ENCODE data around the gene ATRNL1. TPM values are rescaled to one million over a fixed set of nuclear protein-coding genes. Genes with fewer than 3 reads are reported as not detected.
"Not testable (repeated sequence)": the region's sequence is repeated elsewhere in the genome, so short reads cannot be mapped to it uniquely, and the experiment has no call there.

Gene ATRNL1
- total and polyA plus RNA-seq, 2 experiments from 2014 or later: 5.9 to 17.4 TPM

- no peak overlapping the region for H3K27ac ChIP-seq
- H2AFZ ChIP-seq: no peak overlapping the region
- no peak overlapping the region for H3K4me2 ChIP-seq
- no peak for DNase-seq (ENCODE audit: low spot score)
- H3K4me3 ChIP-seq: no peak overlapping the region
- H4K20me1 ChIP-seq (ENCODE audit: insufficient read depth, poor library complexity, severe bottlenecking): no peaks in the 10 kb centered on the region
- H3K9me3 ChIP-seq (ENCODE audit: low read depth): no peaks in the 10 kb centered on the region
- WGBS (ENCODE audit: low lambda C conversion rate, missing lambda C conversion rate): 87% methylated on average over 2 of the region's 2 CpGs
- no peaks in the 10 kb centered on the region for H3K4me1 ChIP-seq (ENCODE audit: insufficient read depth)
- no peaks in the 10 kb centered on the region for H3K9me2 ChIP-seq (replicated peaks; ENCODE audit: insufficient read depth)
- no peaks in the 10 kb centered on the region for H3K27me3 ChIP-seq
- no peak for TF ChIP-seq EZH2 (IDR thresholded peaks at IDR 0.05; ENCODE audit: borderline replicate concordance)
- no peak for TF ChIP-seq CTCF (IDR thresholded peaks at IDR 0.05; ENCODE audit: poor library complexity)
- TF ChIP-seq EZH2phosphoT487 (IDR thresholded peaks at IDR 0.05; ENCODE audit: low read depth, severe bottlenecking, unreplicated experiment): no peak
- no peaks in the 10 kb centered on the region for H3K79me2 ChIP-seq
- no peaks in the 10 kb centered on the region for H3K36me3 ChIP-seq (replicated peaks; ENCODE audit: insufficient read depth, low read depth)
Observed at GRCh38 chr10:115167751-115168150, 74.6 kb downstream of the ATRNL1 start.

GRCh38 chr10:115171392-115171960, 78.3 kb downstream of the ATRNL1 start:
- peak; percentile 11 for DNase-seq (ENCODE audit: low spot score)

GRCh38 chr10:115173915-115174443, 80.8 kb downstream of the ATRNL1 start:
- H3K4me3 ChIP-seq: no peak overlapping the region

More at GRCh38 chr10:115171392-115171960, 78.3 kb downstream of the ATRNL1 start:
- TF ChIP-seq EZH2 (IDR thresholded peaks at IDR 0.05; ENCODE audit: borderline replicate concordance) (no peak), CTCF (IDR thresholded peaks at IDR 0.05; ENCODE audit: poor library complexity) (peak; percentile 60), EZH2phosphoT487 (IDR thresholded peaks at IDR 0.05; ENCODE audit: low read depth, severe bottlenecking, unreplicated experiment) (no peak)
- Histone ChIP-seq H3K4me3 (no peak overlapping the region), H3K27ac (no peak overlapping the region), H3K4me1 (ENCODE audit: insufficient read depth) (no peaks in the 10 kb centered on the region), H3K79me2 (no peaks in the 10 kb centered on the region), H3K27me3 (no peaks in the 10 kb centered on the region), H3K9me2 (replicated peaks; ENCODE audit: insufficient read depth) (no peaks in the 10 kb centered on the region), H3K4me2 (no peak overlapping the region), H3K36me3 (replicated peaks; ENCODE audit: insufficient read depth, low read depth) (no peaks in the 10 kb centered on the region), H2AFZ (no peak overlapping the region), H4K20me1 (ENCODE audit: insufficient read depth, poor library complexity, severe bottlenecking) (no peaks in the 10 kb centered on the region), H3K9me3 (ENCODE audit: low read depth) (no peaks in the 10 kb centered on the region)
- WGBS (ENCODE audit: low lambda C conversion rate, missing lambda C conversion rate): 0% methylated on average over 1 of the region's 1 CpG

GRCh38 chr10:115207276-115207675, 114.1 kb downstream of the ATRNL1 start:
- H3K36me3 ChIP-seq (replicated peaks; ENCODE audit: insufficient read depth, low read depth); H4K20me1 ChIP-seq (ENCODE audit: insufficient read depth, poor library complexity, severe bottlenecking); H2AFZ ChIP-seq; H3K79me2 ChIP-seq; H3K27ac ChIP-seq; H3K27me3 ChIP-seq; H3K4me2 ChIP-seq; H3K9me3 ChIP-seq (ENCODE audit: low read depth); H3K9me2 ChIP-seq (replicated peaks; ENCODE audit: insufficient read depth); H3K4me3 ChIP-seq; DNase-seq (ENCODE audit: low spot score); H3K4me1 ChIP-seq (ENCODE audit: insufficient read depth): not testable (repeated sequence)
- 100% methylated on average over 2 of the region's 2 CpGs for WGBS (ENCODE audit: low lambda C conversion rate, missing lambda C conversion rate)

More at GRCh38 chr10:115173915-115174443, 80.8 kb downstream of the ATRNL1 start:
- no peak for TF ChIP-seq EZH2phosphoT487 (IDR thresholded peaks at IDR 0.05; ENCODE audit: low read depth, severe bottlenecking, unreplicated experiment)
- TF ChIP-seq CTCF (IDR thresholded peaks at IDR 0.05; ENCODE audit: poor library complexity): no peak
- no peak for TF ChIP-seq EZH2 (IDR thresholded peaks at IDR 0.05; ENCODE audit: borderline replicate concordance)
- 76% methylated on average over 3 of the region's 3 CpGs for WGBS (ENCODE audit: low lambda C conversion rate, missing lambda C conversion rate)
- Histone ChIP-seq H2AFZ (no peak overlapping the region), H4K20me1 (ENCODE audit: insufficient read depth, poor library complexity, severe bottlenecking) (no peaks in the 10 kb centered on the region), H3K27ac (no peak overlapping the region), H3K27me3 (no peaks in the 10 kb centered on the region), H3K9me2 (replicated peaks; ENCODE audit: insufficient read depth) (no peaks in the 10 kb centered on the region), H3K9me3 (ENCODE audit: low read depth) (no peaks in the 10 kb centered on the region), H3K79me2 (no peaks in the 10 kb centered on the region), H3K4me2 (no peak overlapping the region), H3K36me3 (replicated peaks; ENCODE audit: insufficient read depth, low read depth) (no peaks in the 10 kb centered on the region), H3K4me1 (ENCODE audit: insufficient read depth) (no peaks in the 10 kb centered on the region)
- DNase-seq (ENCODE audit: low spot score): no peak

Data from hepatocyte (in vitro differentiated cells).